ENCODE measurements around the gene PFN4. TPM values are rescaled to one million over a fixed set of nuclear protein-coding genes. Genes with fewer than 3 reads are reported as not detected.

Gene PFN4
- total RNA-seq, 1 donor from 2014 or later: 1.3 TPM

DNA sequence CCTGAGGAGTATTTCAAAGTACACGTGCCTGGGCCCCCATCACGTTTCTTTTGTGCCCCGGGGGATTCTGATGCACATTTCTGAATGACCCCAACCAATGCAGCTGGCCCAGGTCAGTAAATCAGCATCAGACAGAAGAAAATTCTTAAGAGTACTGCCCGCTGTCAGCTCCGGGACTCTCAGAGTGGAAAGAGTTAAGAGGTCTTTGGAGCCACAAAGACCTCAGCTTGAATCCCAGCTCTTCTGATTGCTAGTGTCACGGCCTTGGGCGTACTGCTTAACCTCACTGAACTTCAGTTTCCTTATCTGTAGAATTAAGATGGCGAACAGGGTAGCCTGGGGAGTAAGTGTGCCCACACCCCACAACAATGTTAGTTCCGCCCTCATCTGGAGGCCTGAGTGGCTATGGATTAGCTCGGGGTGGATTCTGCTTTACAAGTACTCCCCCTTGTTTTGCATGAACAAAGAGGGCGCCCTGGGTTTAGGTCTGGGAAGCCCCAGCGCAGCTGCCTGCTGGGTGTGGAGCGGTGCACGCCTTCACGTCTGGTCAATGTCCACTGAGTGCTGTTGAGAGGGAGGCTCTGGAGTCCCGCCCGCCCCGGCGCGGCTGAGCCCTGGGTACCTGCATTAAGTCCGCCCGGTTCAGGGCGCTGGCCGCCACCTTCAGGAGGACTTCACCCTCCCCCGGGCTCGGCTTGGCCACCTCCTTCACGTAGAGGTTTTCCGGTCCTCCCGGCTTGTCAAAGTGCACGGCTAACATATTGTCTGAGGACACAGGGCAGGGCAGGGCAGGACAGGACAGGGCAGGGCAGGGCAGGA, 39.4 kb downstream of the PFN4 start:
- Mint-ChIP-seq H3K4me3 (peak overlapping the region; percentile 93), H3K27me3 (ENCODE audit: low read depth) (no peaks in the 10 kb centered on the region), H3K9me3 (no peaks in the 10 kb centered on the region), H3K4me1 (peaks cover 17% of the 10 kb centered on the region), H3K36me3 (peaks cover 16% of the 10 kb centered on the region), H3K27ac (peak overlapping the region; percentile 97)
- TF ChIP-seq, protein P1, sequence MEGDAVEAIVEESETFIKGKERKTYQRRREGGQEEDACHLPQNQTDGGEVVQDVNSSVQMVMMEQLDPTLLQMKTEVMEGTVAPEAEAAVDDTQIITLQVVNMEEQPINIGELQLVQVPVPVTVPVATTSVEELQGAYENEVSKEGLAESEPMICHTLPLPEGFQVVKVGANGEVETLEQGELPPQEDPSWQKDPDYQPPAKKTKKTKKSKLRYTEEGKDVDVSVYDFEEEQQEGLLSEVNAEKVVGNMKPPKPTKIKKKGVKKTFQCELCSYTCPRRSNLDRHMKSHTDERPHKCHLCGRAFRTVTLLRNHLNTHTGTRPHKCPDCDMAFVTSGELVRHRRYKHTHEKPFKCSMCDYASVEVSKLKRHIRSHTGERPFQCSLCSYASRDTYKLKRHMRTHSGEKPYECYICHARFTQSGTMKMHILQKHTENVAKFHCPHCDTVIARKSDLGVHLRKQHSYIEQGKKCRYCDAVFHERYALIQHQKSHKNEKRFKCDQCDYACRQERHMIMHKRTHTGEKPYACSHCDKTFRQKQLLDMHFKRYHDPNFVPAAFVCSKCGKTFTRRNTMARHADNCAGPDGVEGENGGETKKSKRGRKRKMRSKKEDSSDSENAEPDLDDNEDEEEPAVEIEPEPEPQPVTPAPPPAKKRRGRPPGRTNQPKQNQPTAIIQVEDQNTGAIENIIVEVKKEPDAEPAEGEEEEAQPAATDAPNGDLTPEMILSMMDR (IDR thresholded peaks at IDR 0.05; ENCODE audit: unreplicated experiment): no peak
- DNase-seq (ENCODE audit: low spot score in 2 of 2, unreplicated experiment in 2 of 2): peak in 1 of 2 experiments; percentile 34

DNA sequence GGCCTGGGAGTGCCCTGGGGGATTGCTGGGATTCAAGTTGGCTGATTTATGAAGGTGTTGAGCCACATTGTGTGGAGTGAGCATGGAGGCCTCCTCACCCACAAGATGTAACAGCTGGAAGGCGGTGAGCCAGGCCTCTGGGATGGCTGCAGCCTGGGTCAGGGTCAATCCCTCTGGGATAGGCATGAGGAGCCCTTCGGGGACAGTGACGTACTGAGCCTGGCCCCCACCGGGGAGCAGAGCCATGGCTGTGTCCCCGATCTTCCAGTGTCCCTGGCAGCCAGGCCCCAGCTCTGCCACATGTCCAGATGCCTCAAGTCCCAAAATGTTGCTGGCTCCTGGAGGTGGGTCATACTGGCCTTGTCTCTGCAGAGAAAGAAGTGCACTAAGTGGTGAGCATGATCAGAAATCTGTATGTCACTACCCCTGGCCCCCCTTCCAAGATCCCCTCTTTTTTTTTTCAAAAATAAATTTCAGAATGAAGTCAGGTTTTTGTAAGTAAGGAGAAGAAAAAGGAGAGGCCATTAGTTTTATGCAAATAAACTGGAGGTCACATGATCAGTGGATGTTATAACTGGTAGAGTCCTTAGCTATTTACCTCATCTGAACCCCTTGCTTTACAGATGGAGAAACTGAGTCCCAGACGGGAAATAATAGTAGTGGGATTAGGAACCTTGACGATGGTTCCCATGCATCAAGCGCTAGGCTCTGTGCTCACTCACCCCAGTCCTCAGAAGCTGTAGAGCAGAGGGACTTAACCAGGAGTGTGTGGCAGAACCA, 40.2 kb downstream of the PFN4 start:
- Mint-ChIP-seq H3K27ac (peak overlapping the region; percentile 97), H3K4me1 (peaks cover 20% of the 10 kb centered on the region), H3K4me3 (peak overlapping the region; percentile 93), H3K27me3 (ENCODE audit: low read depth) (no peaks in the 10 kb centered on the region), H3K9me3 (no peaks in the 10 kb centered on the region), H3K36me3 (peaks cover 13% of the 10 kb centered on the region)
- TF ChIP-seq, protein P1 (IDR thresholded peaks at IDR 0.05; ENCODE audit: unreplicated experiment): no peak
- no peak for DNase-seq (ENCODE audit: low spot score in 2 of 2, unreplicated experiment in 2 of 2)

DNA sequence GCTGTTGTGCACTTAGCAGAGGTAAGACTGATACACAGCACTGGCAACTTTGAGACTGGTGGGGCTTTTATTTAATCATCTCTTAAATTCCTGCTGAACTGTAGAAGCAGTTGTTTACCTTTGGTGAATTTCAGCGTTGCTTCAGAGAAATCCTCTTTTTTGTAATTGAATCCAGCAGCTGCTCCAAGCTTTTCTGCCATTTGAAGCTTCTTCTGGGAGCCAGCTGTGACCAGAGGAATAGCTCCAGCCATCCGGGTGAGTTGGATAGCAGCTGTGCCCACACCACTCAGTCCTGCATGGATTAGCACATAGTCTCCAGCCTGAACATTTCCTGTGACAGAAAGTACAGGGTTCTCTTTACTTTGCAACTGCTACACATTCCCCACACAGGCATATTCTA, 42.4 kb downstream of the PFN4 start:
- H3K36me3 Mint-ChIP-seq: peaks cover 12% of the 10 kb centered on the region
- no peak for DNase-seq (ENCODE audit: low spot score in 2 of 2, unreplicated experiment in 2 of 2)
- H3K4me1 Mint-ChIP-seq: peaks cover 27% of the 10 kb centered on the region
- H3K9me3 Mint-ChIP-seq: no peaks in the 10 kb centered on the region
- H3K27me3 Mint-ChIP-seq (ENCODE audit: low read depth): no peaks in the 10 kb centered on the region
- no peak overlapping the region for H3K4me3 Mint-ChIP-seq
- TF ChIP-seq, protein P1 (IDR thresholded peaks at IDR 0.05; ENCODE audit: unreplicated experiment): no peak
- no peak overlapping the region for H3K27ac Mint-ChIP-seq

DNA sequence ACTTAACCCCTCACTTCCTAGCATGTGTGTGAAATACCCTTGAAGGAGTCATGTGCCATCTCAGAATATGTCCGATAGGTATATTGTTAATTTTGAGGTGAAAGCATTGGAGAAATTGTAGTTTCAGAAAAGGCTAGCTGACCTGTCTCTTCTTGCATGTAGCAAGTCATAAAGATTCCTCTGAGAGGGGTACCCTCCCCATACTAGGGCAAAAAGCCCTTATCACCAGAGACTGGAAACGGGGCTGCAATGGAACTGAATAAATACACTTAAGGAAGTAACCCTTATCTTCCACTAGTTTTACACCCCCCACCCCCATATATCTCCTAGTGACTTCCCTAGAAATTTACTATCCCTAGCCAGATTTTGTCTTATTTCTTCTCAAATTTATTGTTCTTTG, 45.3 kb downstream of the PFN4 start:
- TF ChIP-seq, protein P1 (IDR thresholded peaks at IDR 0.05; ENCODE audit: unreplicated experiment): no peak
- peak overlapping the region; percentile 99 for H3K27ac Mint-ChIP-seq
- DNase-seq (ENCODE audit: low spot score in 2 of 2, unreplicated experiment in 2 of 2): no peak
- H3K4me1 Mint-ChIP-seq: peaks cover 21% of the 10 kb centered on the region
- H3K27me3 Mint-ChIP-seq (ENCODE audit: low read depth): no peaks in the 10 kb centered on the region
- H3K4me3 Mint-ChIP-seq: peak overlapping the region; percentile 96
- H3K36me3 Mint-ChIP-seq: peaks cover 16% of the 10 kb centered on the region
- no peaks in the 10 kb centered on the region for H3K9me3 Mint-ChIP-seq

DNA sequence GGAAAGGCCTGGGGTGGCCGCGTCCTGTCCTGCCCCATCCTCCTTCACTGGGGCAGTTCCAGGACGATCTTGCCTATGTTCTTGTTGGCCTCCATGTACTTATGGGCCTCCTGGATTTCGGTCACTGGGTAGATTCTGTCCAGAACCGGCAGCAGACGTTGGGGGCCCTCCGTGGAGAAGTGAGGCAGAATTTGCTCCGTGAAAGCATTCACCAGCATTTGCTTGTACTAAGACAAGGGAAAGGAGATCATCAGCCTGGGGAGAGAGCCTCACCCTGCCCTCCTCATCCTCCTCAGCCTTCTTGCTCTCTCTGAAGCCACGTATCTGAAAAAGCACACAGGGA, 45.6 kb downstream of the PFN4 start:
- TF ChIP-seq, protein P1 (IDR thresholded peaks at IDR 0.05; ENCODE audit: unreplicated experiment): no peak
- Mint-ChIP-seq H3K27ac (peak overlapping the region; percentile 99), H3K4me1 (peaks cover 21% of the 10 kb centered on the region), H3K36me3 (peaks cover 18% of the 10 kb centered on the region), H3K9me3 (no peaks in the 10 kb centered on the region), H3K27me3 (ENCODE audit: low read depth) (no peaks in the 10 kb centered on the region), H3K4me3 (peak overlapping the region; percentile 96)
- no peak for DNase-seq (ENCODE audit: low spot score in 2 of 2, unreplicated experiment in 2 of 2)
